ENCODE measurements around the gene MXRA7. TPM values are rescaled to one million over a fixed set of nuclear protein-coding genes. Genes with fewer than 3 reads are reported as not detected.
A peak's percentile ranks its signal among the peaks of the same experiment; 100 is the strongest.
"Not testable (repeated sequence)": the region's sequence is repeated elsewhere in the genome, so short reads cannot be mapped to it uniquely, and the experiment has no call there.

MXRA7 gene
- total and polyA plus RNA-seq, 4 donors: 136 to 173 (median 161) TPM

DNA sequence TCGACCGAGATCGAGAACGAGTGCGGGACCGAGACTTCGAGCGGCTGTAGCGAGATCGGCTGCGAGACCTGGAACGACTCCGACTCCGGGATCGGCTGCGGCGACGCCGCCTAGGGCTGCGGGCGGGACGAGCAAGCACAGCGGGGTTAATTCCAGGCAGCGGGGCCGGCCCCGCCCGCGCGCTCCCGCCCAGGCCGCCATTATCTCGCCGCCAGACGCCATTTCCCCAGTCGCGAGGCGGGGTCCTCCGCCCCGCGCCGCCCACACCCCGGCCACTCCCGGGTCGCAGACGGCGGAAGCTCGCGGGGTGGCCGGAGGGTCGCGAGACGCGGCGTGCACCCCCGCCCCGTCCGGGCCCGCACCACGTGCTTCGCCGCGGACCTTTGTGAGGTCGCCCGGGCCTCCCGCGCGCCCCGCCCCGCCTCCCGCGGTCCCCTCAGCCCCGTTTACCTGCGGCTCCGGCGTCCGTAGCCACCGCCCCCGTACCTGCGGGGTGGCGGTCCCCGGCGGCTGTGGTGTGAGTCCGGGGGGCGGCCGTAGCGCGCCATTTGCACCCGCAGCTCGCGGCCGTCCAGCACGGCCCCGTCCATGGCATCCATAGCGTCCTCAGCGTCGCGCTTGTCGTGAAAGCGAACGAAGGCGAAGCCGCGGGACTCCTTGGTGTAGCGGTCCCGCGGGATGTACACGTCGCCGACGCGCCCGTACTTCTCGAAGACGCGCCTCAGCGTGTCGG is 25.8 kb upstream of the MXRA7 start:
- 0% methylated on average over 117 of the region's 117 CpGs for WGBS (ENCODE audit: insufficient coverage)
- peaks cover 18% of the 10 kb centered on the region for H3K36me3 ChIP-seq (ENCODE audit: control insufficient read depth, insufficient read depth, low read length)
- peak overlapping the region; percentile 100 for H3K4me3 ChIP-seq (ENCODE audit: low read depth, low read length)
- peak overlapping the region; percentile 100 for H3K27ac ChIP-seq (ENCODE audit: low read depth, low read length)
- H3K4me1 ChIP-seq (ENCODE audit: control insufficient read depth, insufficient read depth, low read length): peaks cover 11% of the 10 kb centered on the region
- no peaks in the 10 kb centered on the region for H3K27me3 ChIP-seq (ENCODE audit: control insufficient read depth, insufficient read depth, low read length)
- no peaks in the 10 kb centered on the region for H3K9me3 ChIP-seq (ENCODE audit: control insufficient read depth, insufficient read depth, low read length)
- peak in 4 of 6 donors; percentile 52 to 90 (median 76) for DNase-seq (ENCODE audit: low read depth in 4 of 6, low spot score in 6 of 6)

DNA sequence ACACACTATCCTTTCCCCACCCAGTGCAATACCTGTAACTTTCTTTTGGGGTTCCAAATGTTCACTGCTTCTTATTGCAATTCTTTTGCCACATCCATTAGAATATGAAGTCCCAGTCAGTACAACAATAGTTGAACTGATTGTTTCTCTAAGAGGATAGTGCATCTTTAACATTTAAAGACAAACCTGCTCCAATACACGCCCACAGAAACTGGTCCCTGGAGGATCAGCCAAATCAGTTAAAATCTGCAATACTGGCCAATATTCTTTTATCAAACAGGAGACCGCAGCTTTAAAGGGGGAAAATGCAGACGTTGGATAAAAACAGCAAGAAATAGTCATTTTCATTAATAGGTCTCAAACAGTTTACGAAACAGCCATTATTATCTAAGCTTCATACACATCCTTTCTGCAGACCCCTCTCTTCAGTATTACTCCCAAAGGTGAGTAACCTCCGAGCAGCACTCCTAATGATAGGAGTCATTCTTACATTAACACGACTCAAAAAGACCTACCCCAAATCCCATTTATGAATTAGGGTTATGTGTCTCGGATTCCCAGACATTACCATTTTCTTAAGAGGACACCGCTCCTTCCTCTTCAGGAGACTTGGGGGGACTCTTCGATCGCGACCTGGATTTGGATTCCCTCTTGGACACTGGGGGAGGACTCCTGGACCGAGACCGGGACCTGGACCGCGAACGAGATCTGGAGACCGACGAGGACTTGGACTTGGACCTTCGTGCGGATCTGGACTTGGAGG is 25.0 kb upstream of the MXRA7 start:
- peak overlapping the region; percentile 100 for H3K4me3 ChIP-seq (ENCODE audit: low read depth, low read length)
- H3K27me3 ChIP-seq (ENCODE audit: control insufficient read depth, insufficient read depth, low read length): no peaks in the 10 kb centered on the region
- peaks cover 18% of the 10 kb centered on the region for H3K36me3 ChIP-seq (ENCODE audit: control insufficient read depth, insufficient read depth, low read length)
- WGBS (ENCODE audit: insufficient coverage): 0% methylated on average over 15 of the region's 20 CpGs
- H3K27ac ChIP-seq (ENCODE audit: low read depth, low read length): peak overlapping the region; percentile 100
- peaks cover 11% of the 10 kb centered on the region for H3K4me1 ChIP-seq (ENCODE audit: control insufficient read depth, insufficient read depth, low read length)
- no peaks in the 10 kb centered on the region for H3K9me3 ChIP-seq (ENCODE audit: control insufficient read depth, insufficient read depth, low read length)
- DNase-seq (ENCODE audit: low read depth in 4 of 6, low spot score in 6 of 6): no peak

DNA sequence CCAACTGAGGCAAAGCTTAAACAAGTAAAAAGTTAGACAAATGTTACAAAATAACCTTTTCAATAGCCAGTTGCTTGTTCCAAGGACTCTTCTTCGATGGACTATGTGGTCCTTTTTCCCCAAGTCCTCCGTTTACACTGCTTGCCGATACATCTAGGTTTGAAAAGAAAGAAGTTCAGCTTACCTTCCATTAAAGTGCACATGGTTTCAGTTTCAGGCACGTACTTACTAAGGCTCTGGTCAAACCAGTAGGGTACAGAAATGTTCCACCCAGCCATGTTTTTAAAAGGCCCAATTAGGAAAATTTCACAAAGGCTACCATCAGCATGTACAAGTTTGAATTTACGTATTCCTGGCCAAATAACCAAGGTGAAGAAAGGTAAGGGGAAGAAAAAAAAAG is 24.2 kb upstream of the MXRA7 start:
- peaks cover 11% of the 10 kb centered on the region for H3K4me1 ChIP-seq (ENCODE audit: control insufficient read depth, insufficient read depth, low read length)
- H3K36me3 ChIP-seq (ENCODE audit: control insufficient read depth, insufficient read depth, low read length): peaks cover 21% of the 10 kb centered on the region
- WGBS (ENCODE audit: insufficient coverage): no CpG with 5 or more reads among the region's 5 CpGs
- no peaks in the 10 kb centered on the region for H3K27me3 ChIP-seq (ENCODE audit: control insufficient read depth, insufficient read depth, low read length)
- no peak overlapping the region for H3K27ac ChIP-seq (ENCODE audit: low read depth, low read length)
- no peaks in the 10 kb centered on the region for H3K9me3 ChIP-seq (ENCODE audit: control insufficient read depth, insufficient read depth, low read length)
- DNase-seq (ENCODE audit: low read depth in 4 of 6, low spot score in 6 of 6): no peak
- peak overlapping the region; percentile 100 for H3K4me3 ChIP-seq (ENCODE audit: low read depth, low read length)

DNA sequence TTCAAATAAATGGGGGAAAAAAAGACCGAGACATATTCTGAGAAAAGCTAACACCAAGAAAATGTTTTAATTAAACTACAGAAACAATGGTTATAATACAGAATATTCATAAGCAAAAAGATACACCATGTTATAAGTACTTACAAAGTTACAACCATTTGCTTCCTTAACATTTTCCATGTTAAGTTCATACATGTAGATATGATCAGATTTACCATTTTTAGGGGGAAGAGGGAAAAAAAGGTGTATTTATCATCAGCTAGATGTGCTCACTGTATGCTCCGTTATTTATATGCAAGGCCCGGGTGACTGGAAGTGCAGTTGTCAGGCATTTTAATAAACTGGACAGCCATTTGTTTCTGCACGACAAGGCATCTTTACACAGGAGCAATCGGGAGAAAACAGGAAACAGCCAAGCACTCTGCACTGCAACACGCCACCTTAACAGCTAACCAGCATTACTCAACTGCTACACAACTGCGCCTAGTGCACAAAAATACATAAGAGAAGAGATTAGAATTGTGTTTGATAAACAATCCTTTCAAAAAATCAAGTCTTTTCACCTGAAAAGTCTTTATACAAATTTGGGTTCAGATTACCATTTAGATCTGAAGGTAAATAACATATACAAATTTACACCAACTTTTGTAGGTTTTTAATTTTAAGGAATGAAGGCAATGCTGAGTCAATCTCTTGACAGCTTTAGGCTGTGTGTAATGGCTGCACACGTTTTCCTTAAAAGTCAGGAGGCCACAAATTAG is 23.5 kb upstream of the MXRA7 start:
- no peak for DNase-seq (ENCODE audit: low read depth in 4 of 6, low spot score in 6 of 6)
- Histone ChIP-seq H3K27me3 (ENCODE audit: control insufficient read depth, insufficient read depth, low read length) (no peaks in the 10 kb centered on the region), H3K4me1 (ENCODE audit: control insufficient read depth, insufficient read depth, low read length) (peaks cover 8% of the 10 kb centered on the region), H3K36me3 (ENCODE audit: control insufficient read depth, insufficient read depth, low read length) (peaks cover 21% of the 10 kb centered on the region), H3K9me3 (ENCODE audit: control insufficient read depth, insufficient read depth, low read length) (no peaks in the 10 kb centered on the region), H3K4me3 (ENCODE audit: low read depth, low read length) (peak overlapping the region; percentile 14), H3K27ac (ENCODE audit: low read depth, low read length) (no peak overlapping the region)
- 20% methylated on average over 1 of the region's 8 CpGs for WGBS (ENCODE audit: insufficient coverage)

DNA sequence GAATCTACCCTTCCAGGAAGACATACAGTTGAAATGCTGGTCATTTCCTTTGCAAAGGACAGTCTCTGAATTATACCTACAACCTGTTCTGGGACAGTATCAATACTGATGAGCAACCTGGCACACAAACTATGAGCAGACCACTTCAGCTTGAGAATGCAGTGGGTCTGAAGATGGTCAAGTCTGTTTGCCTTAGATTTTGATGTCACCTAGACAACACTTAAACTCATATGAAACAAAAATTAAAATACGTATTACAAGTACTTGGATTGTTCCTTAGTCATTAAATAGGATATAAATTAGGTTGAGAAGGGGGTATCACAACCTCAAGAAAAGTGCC is 22.8 kb upstream of the MXRA7 start:
- no peak for DNase-seq (ENCODE audit: low read depth in 4 of 6, low spot score in 6 of 6)
- H3K27ac ChIP-seq (ENCODE audit: low read depth, low read length): no peak overlapping the region
- no CpG with 5 or more reads among the region's 1 CpG for WGBS (ENCODE audit: insufficient coverage)
- H3K4me1 ChIP-seq (ENCODE audit: control insufficient read depth, insufficient read depth, low read length): peaks cover 8% of the 10 kb centered on the region
- no peak overlapping the region for H3K4me3 ChIP-seq (ENCODE audit: low read depth, low read length)
- H3K36me3 ChIP-seq (ENCODE audit: control insufficient read depth, insufficient read depth, low read length): peaks cover 21% of the 10 kb centered on the region
- H3K27me3 ChIP-seq (ENCODE audit: control insufficient read depth, insufficient read depth, low read length): no peaks in the 10 kb centered on the region
- H3K9me3 ChIP-seq (ENCODE audit: control insufficient read depth, insufficient read depth, low read length): no peaks in the 10 kb centered on the region

DNA sequence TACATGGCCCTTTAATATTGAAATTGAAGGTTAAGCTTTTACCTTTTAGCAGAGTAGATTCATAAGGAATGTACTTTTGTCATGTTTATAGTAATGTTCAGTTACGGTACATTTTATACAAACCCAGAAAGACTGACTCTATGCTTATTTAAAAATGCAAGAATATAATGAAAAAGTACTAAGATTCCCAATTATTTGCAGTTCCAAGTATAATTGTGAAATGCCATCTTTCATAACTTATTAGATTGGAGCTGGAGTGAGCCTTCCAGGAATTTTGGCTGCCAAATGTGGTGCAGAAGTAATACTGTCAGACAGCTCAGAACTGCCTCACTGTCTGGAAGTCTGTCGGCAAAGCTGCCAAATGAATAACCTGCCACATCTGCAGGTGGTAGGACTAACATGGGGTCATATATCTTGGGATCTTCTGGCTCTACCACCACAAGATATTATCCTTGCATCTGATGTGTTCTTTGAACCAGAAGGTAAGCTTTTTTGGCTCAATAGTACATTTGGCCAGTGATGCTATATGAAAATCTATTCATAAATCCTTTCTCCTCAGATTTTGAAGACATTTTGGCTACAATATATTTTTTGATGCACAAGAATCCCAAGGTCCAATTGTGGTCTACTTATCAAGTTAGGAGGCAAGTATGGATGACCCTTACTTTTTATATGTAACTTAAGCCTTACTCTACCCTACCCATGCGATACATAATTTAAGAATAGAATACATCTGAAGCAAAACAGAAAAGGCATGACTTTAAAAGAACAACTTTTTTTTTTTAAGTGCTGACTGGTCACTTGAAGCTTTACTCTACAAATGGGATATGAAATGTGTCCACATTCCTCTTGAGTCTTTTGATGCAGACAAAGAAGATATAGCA is 22.2 kb upstream of the MXRA7 start:
- H3K27me3 ChIP-seq (ENCODE audit: control insufficient read depth, insufficient read depth, low read length): no peaks in the 10 kb centered on the region
- peaks cover 21% of the 10 kb centered on the region for H3K36me3 ChIP-seq (ENCODE audit: control insufficient read depth, insufficient read depth, low read length)
- WGBS (ENCODE audit: insufficient coverage): 50% methylated on average over 1 of the region's 3 CpGs
- no peak for DNase-seq (ENCODE audit: low read depth in 4 of 6, low spot score in 6 of 6)
- H3K9me3 ChIP-seq (ENCODE audit: control insufficient read depth, insufficient read depth, low read length): no peaks in the 10 kb centered on the region
- H3K27ac ChIP-seq (ENCODE audit: low read depth, low read length): no peak overlapping the region
- no peak overlapping the region for H3K4me3 ChIP-seq (ENCODE audit: low read depth, low read length)
- H3K4me1 ChIP-seq (ENCODE audit: control insufficient read depth, insufficient read depth, low read length): peaks cover 10% of the 10 kb centered on the region

DNA sequence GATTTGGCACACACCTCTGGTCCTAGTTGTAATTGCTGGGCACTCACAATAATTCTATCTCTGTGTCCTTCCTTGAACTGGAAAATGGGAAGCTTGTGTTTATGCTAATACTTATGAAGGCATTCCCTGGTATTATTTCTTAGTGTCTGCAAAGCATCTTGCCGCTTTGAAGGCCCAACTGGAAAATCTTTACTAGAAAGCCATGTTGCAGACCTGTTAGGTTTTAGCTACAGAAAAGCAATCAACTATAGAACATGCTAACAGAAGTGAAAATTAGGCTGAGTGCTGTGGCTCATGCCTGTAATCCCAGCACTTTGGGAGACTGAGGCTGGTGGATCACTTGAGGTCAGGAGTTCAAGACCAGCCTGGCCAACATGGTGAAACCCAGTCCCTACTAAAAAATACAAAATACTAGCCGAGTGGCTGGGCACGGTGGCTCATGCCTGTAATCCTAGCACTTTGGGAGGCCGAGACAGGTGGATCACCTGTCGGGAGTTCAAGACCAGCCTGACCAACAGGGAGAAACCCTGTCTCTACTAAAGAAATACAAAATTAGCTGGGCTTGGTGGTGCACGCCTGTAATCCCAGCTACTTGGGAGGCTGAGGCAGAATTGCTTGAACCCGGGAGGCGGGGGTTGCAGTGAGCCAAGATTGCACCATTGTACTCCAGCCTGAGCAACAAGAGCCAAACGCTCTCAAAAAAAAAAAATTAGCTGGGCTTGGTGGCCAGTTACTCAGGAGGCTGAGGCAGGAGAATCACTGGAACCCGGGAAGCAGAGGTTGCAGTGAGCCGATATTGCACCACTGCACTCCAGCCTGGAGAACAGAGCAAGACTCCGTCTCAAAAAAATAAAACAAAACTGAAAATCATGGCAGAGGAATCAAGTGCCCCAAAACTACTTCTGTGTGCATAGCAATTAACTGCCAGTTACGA is 21.3 kb upstream of the MXRA7 start:
- not testable (repeated sequence) for H3K9me3 ChIP-seq (ENCODE audit: control insufficient read depth, insufficient read depth, low read length); H3K4me3 ChIP-seq (ENCODE audit: low read depth, low read length); H3K27me3 ChIP-seq (ENCODE audit: control insufficient read depth, insufficient read depth, low read length); H3K27ac ChIP-seq (ENCODE audit: low read depth, low read length); DNase-seq (ENCODE audit: low read depth in 4 of 6, low spot score in 6 of 6)
- peaks cover 20% of the 10 kb centered on the region for H3K4me1 ChIP-seq (ENCODE audit: control insufficient read depth, insufficient read depth, low read length)
- 98% methylated on average over 11 of the region's 13 CpGs for WGBS (ENCODE audit: insufficient coverage)
- peaks cover 21% of the 10 kb centered on the region for H3K36me3 ChIP-seq (ENCODE audit: control insufficient read depth, insufficient read depth, low read length)

DNA sequence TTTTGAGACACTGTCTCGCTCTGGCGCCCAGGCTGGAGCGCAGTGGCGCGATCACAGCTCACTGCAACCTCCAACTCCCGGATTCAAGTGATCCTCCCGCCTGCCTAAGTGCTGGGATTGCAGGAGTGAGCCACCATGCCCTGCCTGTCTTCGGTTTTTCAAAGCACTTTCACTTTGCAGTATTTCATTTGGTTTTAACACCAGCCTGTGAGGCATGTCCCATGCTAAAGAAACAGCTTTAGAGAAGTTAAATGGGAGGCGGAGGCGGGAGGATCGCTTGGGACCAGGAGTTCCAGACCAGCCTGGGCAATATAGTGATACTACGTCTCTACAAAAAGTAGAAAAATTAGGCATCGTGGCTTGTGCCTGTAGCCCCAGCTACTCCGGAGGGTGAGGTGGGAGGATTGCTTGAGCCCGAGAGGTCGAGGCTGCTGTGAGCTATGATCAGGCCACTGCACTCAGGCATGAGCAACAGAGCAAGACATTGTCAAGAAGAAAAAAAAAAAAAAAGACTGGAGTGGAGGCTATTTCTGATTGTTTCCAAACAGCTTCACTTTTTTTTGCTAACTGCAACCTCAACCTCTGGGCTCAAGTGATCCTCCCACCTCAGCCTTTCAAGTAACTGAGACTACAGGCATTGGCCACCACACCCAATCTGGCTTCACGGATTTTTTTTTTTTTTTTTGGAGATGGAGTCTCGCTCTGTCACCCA is 17.1 kb upstream of the MXRA7 start:
- H3K4me3 ChIP-seq (ENCODE audit: low read depth, low read length): peak overlapping the region; percentile 84
- DNase-seq (ENCODE audit: low read depth in 4 of 6, low spot score in 6 of 6): no peak

More for the DNA sequence above, 17.1 kb upstream of the MXRA7 start:
- Histone ChIP-seq H3K36me3 (ENCODE audit: control insufficient read depth, insufficient read depth, low read length) (peaks cover 32% of the 10 kb centered on the region), H3K4me1 (ENCODE audit: control insufficient read depth, insufficient read depth, low read length) (peaks cover 32% of the 10 kb centered on the region), H3K9me3 (ENCODE audit: control insufficient read depth, insufficient read depth, low read length) (no peaks in the 10 kb centered on the region), H3K27ac (ENCODE audit: low read depth, low read length) (peak overlapping the region; percentile 96), H3K27me3 (ENCODE audit: control insufficient read depth, insufficient read depth, low read length) (no peaks in the 10 kb centered on the region)
- 82% methylated on average over 13 of the region's 18 CpGs for WGBS (ENCODE audit: insufficient coverage)
